Measurements from ENCODE around the gene MIEF1. TPM values are rescaled to one million over a fixed set of nuclear protein-coding genes. Genes with fewer than 3 reads are reported as not detected.
A peak's percentile ranks its signal among the peaks of the same experiment; 100 is the strongest.
"Not testable (repeated sequence)": the region's sequence is repeated elsewhere in the genome, so short reads cannot be mapped to it uniquely, and the experiment has no call there.

Gene MIEF1
- total RNA-seq, 1 donor from 2014 or later = 59.4 TPM

DNA sequence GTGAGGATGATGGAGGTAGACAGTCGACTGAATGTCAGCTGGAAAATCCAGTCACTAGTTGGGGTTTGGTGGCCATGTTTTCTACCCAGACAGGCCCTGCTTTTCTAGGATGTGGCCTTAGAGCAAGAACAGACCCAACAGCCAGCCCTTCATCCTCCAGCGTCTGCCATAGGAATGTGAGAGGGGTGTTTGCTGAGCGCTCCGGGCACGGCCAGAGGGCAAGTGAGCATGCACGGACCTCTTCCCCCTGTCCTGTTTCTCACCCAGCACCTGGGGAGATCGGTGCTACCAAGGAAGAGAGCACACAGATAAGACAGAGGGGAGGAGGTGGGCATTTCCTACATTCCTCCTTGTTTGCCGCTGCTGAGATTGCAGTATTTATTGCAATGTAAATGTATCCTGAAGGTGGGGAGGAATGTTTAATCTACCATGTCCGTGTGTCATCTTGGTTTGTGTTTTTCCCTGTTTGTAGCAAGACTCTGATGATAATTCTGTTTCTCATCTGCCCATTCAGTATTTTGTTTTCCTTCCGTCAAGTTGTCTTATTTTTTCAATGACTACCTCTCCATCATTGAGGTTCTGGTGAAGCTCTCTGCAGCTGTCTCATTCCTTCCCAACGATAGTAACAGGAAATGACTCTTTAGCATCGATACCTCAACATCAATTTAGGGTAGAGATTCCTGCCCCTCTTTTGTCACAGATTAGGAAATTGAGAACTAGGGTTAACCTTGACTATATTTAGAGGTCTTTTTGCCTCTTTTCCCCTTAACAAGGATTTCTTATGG lies 13.4 kb downstream of the MIEF1 start:
- intact Hi-C loops (cut with micrococcal nuclease) = no loop called here
- DNase-seq (ENCODE audit: low spot score) = no peak
- Mint-ChIP-seq H3K27ac (peak overlapping the region; percentile 71), H3K9me3 (no peaks in the 10 kb centered on the region), H3K4me1 (ENCODE audit: low read depth) (peaks cover 34% of the 10 kb centered on the region), H3K27me3 (ENCODE audit: insufficient read depth) (peaks cover 2% of the 10 kb centered on the region), H3K36me3 (ENCODE audit: low read depth) (peaks cover 50% of the 10 kb centered on the region), H3K4me3 (no peak overlapping the region)

DNA sequence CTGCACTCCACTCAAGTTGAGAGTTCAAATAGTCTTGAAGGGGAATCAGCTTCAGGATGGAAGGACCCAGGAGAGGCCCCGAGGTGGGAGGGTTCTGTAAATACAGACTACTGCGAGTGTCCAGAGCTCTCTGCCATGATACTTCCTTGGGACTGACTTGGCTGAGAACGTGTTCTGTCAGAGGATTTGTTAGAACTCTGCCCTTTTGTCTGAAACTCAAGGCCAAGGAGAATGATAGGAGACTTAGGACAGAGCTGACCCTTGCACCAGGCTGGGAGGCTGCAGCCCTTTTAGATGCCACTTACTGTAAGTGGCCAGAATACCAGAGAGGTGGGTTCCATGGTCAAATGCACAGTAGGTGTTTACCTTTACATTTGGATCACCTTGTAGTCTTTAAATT lies 15.4 kb downstream of the MIEF1 start:
- peaks cover 50% of the 10 kb centered on the region for H3K36me3 Mint-ChIP-seq (ENCODE audit: low read depth)
- peaks cover 43% of the 10 kb centered on the region for H3K4me1 Mint-ChIP-seq (ENCODE audit: low read depth)
- intact Hi-C loops (cut with micrococcal nuclease) = no loop called here
- H3K4me3 Mint-ChIP-seq = peak overlapping the region; percentile 22
- H3K27ac Mint-ChIP-seq = no peak overlapping the region
- DNase-seq (ENCODE audit: low spot score) = no peak
- H3K9me3 Mint-ChIP-seq = no peaks in the 10 kb centered on the region
- peaks cover 2% of the 10 kb centered on the region for H3K27me3 Mint-ChIP-seq (ENCODE audit: insufficient read depth)

- Mint-ChIP-seq H3K9me3 (no peaks in the 10 kb centered on the region), H3K27me3 (ENCODE audit: insufficient read depth) (peaks cover 2% of the 10 kb centered on the region), H3K27ac (peak overlapping the region; percentile 100), H3K4me1 (ENCODE audit: low read depth) (peaks cover 51% of the 10 kb centered on the region), H3K36me3 (ENCODE audit: low read depth) (peaks cover 53% of the 10 kb centered on the region), H3K4me3 (peak overlapping the region; percentile 97)
- no peak for DNase-seq (ENCODE audit: low spot score)
- intact Hi-C loops (cut with micrococcal nuclease) = no loop called here
Observed at GRCh38 chr22:39518144-39518786, 16.2 kb downstream of the MIEF1 start.

DNA sequence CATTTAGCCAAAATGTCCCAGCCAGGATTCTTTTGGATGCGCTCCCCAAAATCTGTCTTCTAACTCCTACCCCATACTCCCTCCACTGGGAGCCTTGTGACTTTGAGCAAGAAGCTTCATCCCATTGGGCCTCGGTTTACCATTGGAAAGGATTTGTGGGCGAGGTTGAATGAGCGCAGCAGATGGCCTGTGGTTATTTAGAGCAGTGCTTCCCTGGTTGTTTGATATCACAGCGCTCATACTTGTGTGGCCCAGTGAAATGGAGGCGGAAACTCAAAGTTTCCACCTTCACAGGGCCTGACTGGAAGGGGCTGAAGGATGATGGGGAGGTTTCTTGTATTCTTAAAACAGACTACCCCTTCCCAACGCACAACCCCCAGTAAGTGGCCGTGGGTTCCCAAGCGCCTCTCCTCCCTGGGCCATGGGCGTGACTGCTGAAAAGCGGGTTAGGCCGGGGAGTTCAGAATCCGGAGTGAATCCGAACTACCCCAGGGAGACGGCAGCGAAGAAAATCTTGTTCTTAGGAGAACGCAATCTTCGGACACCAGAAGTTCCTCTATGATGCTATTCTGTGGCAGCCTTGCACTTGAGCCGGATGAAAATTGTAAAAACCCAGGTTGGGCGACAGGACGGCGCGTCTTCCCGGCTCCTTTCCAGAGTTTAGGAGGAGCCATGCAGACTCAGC lies 17.0 kb downstream of the MIEF1 start:
- H3K9me3 Mint-ChIP-seq = no peaks in the 10 kb centered on the region
- H3K27me3 Mint-ChIP-seq (ENCODE audit: insufficient read depth) = peaks cover 2% of the 10 kb centered on the region
- H3K27ac Mint-ChIP-seq = peak overlapping the region; percentile 100
- peak overlapping the region; percentile 97 for H3K4me3 Mint-ChIP-seq
- peaks cover 55% of the 10 kb centered on the region for H3K4me1 Mint-ChIP-seq (ENCODE audit: low read depth)
- no peak for DNase-seq (ENCODE audit: low spot score)
- intact Hi-C loops (cut with micrococcal nuclease) = no loop called here
- H3K36me3 Mint-ChIP-seq (ENCODE audit: low read depth) = peaks cover 52% of the 10 kb centered on the region

GRCh38 chr22:39519681-39520225 lies 17.7 kb downstream of the MIEF1 start:
- H3K27me3 Mint-ChIP-seq (ENCODE audit: insufficient read depth) = peaks cover 2% of the 10 kb centered on the region
- intact Hi-C loops (cut with micrococcal nuclease) = loop anchor here (1.0 to 5.0 kb wide), 7 partner anchors 13 to 1928 kb away; partner anchors contain the start of genes MIEF1, RPS19BP1, TAB1 and TNRC6B
- peak overlapping the region; percentile 97 for H3K4me3 Mint-ChIP-seq
- peaks cover 55% of the 10 kb centered on the region for H3K4me1 Mint-ChIP-seq (ENCODE audit: low read depth)
- peaks cover 51% of the 10 kb centered on the region for H3K36me3 Mint-ChIP-seq (ENCODE audit: low read depth)
- DNase-seq (ENCODE audit: low spot score) = peak; percentile 96
- peak overlapping the region; percentile 100 for H3K27ac Mint-ChIP-seq
- no peaks in the 10 kb centered on the region for H3K9me3 Mint-ChIP-seq

- Mint-ChIP-seq H3K36me3 (ENCODE audit: low read depth) (peaks cover 56% of the 10 kb centered on the region), H3K27me3 (ENCODE audit: insufficient read depth) (peaks cover 2% of the 10 kb centered on the region), H3K27ac (peak within 1 kb of the TSS; percentile 100), H3K4me3 (peak within 1 kb of the TSS; percentile 97), H3K9me3 (no peaks in the 10 kb centered on the region), H3K4me1 (ENCODE audit: low read depth) (peaks cover 60% of the 10 kb centered on the region)
- DNase-seq (ENCODE audit: low spot score) = peak; percentile 83
- intact Hi-C loops (cut with micrococcal nuclease) = loop anchor here (1.0 to 5.0 kb wide), 7 partner anchors 12 to 1927 kb away; partner anchors contain the start of genes MIEF1, RPS19BP1, TAB1 and TNRC6B
Observed at GRCh38 chr22:39520226-39521105, 18.4 kb downstream of the MIEF1 start, which contains the start of gene ATF4. ATF4 (plus strand) TSS chr22:39520562; CDS start chr22:39521446, 884 bp downstream.

- intact Hi-C loops (cut with micrococcal nuclease) = loop anchor here (5.0 kb wide), 1 partner anchor 1926 kb away; the partner anchor contains the start of gene TOB2
- DNase-seq (ENCODE audit: low spot score); H3K27me3 Mint-ChIP-seq (ENCODE audit: insufficient read depth); H3K9me3 Mint-ChIP-seq: not testable (repeated sequence)
- Mint-ChIP-seq H3K36me3 (ENCODE audit: low read depth) (peaks cover 54% of the 10 kb centered on the region), H3K4me3 (peak overlapping the region; percentile 97), H3K4me1 (ENCODE audit: low read depth) (peaks cover 60% of the 10 kb centered on the region), H3K27ac (peak overlapping the region; percentile 100)
Observed at GRCh38 chr22:39521106-39521885, 19.2 kb downstream of the MIEF1 start.

- intact Hi-C loops (cut with micrococcal nuclease) = loop anchor here (5.0 kb wide), 1 partner anchor 1925 kb away; the partner anchor contains the start of gene TOB2
- H3K9me3 Mint-ChIP-seq; H3K27me3 Mint-ChIP-seq (ENCODE audit: insufficient read depth); DNase-seq (ENCODE audit: low spot score): not testable (repeated sequence)
- peak overlapping the region; percentile 97 for H3K4me3 Mint-ChIP-seq
- peaks cover 56% of the 10 kb centered on the region for H3K36me3 Mint-ChIP-seq (ENCODE audit: low read depth)
- H3K27ac Mint-ChIP-seq = peak overlapping the region; percentile 100
- H3K4me1 Mint-ChIP-seq (ENCODE audit: low read depth) = peaks cover 65% of the 10 kb centered on the region
Observed at GRCh38 chr22:39522091-39522490, 20.0 kb downstream of the MIEF1 start.

DNA sequence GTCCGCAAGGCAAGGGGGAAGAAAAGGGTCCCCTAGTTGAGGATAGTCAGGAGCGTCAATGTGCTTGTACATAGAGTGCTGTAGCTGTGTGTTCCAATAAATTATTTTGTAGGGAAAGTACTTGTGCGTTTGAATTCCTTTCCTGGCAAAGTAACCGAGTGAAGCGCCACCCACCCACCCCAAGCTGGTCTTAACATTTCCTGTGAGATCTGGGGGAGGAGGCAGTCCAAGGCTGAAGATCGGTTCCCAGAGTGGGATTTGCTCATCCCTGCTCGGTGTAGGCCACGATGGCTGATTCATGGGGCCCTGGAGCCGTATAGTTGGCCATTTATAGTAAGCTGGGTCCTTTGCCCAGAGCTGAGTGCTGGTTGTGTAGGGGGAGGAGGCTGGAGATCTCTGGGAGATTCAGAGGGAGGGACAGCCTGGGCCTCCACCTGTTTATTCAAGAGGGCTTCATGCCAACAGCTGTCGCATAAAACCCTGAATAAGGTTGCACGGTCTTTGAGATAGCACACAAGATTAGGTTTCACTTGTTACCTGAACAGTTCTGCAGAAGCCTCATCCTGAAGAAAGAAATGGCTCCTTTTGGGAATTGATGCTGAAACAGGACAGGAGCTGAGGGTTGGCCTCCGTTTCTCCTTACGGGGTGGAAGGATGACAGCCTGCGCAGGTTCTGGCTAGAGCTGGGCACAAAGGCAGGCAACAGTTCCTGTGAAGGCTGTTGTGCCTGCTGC lies 20.6 kb downstream of the MIEF1 start:
- peaks cover 2% of the 10 kb centered on the region for H3K27me3 Mint-ChIP-seq (ENCODE audit: insufficient read depth)
- H3K27ac Mint-ChIP-seq = peak overlapping the region; percentile 100
- DNase-seq (ENCODE audit: low spot score) = no peak
- H3K4me1 Mint-ChIP-seq (ENCODE audit: low read depth) = peaks cover 71% of the 10 kb centered on the region
- H3K36me3 Mint-ChIP-seq (ENCODE audit: low read depth) = peaks cover 60% of the 10 kb centered on the region
- intact Hi-C loops (cut with micrococcal nuclease) = loop anchor here (5.0 kb wide), 1 partner anchor 1925 kb away; the partner anchor contains the start of gene TOB2
- H3K4me3 Mint-ChIP-seq = peak overlapping the region; percentile 97
- no peaks in the 10 kb centered on the region for H3K9me3 Mint-ChIP-seq

- peak overlapping the region; percentile 87 for H3K27ac Mint-ChIP-seq
- no peaks in the 10 kb centered on the region for H3K9me3 Mint-ChIP-seq
- H3K27me3 Mint-ChIP-seq (ENCODE audit: insufficient read depth) = peaks cover 2% of the 10 kb centered on the region
- H3K4me3 Mint-ChIP-seq = peak overlapping the region; percentile 76
- intact Hi-C loops (cut with micrococcal nuclease) = loop anchor here (5.0 kb wide), 1 partner anchor 1923 kb away; the partner anchor contains the start of gene TOB2
- peaks cover 75% of the 10 kb centered on the region for H3K4me1 Mint-ChIP-seq (ENCODE audit: low read depth)
- H3K36me3 Mint-ChIP-seq (ENCODE audit: low read depth) = peaks cover 61% of the 10 kb centered on the region
- DNase-seq (ENCODE audit: low spot score) = no peak
Observed at GRCh38 chr22:39524089-39524752, 22.1 kb downstream of the MIEF1 start.

Measured in activated T-helper 1 cell treated with anti-CD3 and anti-CD28 coated beads, Interleukin-12 subunit alpha, Interleukin-12 subunit beta, Interleukin-2, Interleukin-4 antibody, amounts not matched to agents 30 ng/mL and 10 ng/mL and 1 ng/mL, durations not matched to agents 14 hours and 24 hours and 36 hours (primary cell).